ENCODE data around the gene CTRL. TPM values are rescaled to one million over a fixed set of nuclear protein-coding genes. Genes with fewer than 3 reads are reported as not detected.

Gene CTRL
- total and polyA plus RNA-seq, 12 donors = 0.39 to 2.0 (median 0.84) TPM

GRCh38 chr16:67932462-67932840 lies 789 bp upstream of the CTRL start:
- intact Hi-C loops (cut with DNase I) = loop anchor here in 5 of 10 donors (5.0 to 10.0 kb wide), 3 partner anchors 112 to 408 kb away; partner anchors contain the start of gene RIPOR1 (in 3 of the 5)
- DNase-seq (no peak), ATAC-seq (no peak)
- H3K4me1 ChIP-seq = peaks cover 4 to 30% (median 23%) of the 10 kb centered on the region in 9 donors
- H3K27me3 ChIP-seq = no peaks in the 10 kb centered on the region
- TF ChIP-seq, protein P1, sequence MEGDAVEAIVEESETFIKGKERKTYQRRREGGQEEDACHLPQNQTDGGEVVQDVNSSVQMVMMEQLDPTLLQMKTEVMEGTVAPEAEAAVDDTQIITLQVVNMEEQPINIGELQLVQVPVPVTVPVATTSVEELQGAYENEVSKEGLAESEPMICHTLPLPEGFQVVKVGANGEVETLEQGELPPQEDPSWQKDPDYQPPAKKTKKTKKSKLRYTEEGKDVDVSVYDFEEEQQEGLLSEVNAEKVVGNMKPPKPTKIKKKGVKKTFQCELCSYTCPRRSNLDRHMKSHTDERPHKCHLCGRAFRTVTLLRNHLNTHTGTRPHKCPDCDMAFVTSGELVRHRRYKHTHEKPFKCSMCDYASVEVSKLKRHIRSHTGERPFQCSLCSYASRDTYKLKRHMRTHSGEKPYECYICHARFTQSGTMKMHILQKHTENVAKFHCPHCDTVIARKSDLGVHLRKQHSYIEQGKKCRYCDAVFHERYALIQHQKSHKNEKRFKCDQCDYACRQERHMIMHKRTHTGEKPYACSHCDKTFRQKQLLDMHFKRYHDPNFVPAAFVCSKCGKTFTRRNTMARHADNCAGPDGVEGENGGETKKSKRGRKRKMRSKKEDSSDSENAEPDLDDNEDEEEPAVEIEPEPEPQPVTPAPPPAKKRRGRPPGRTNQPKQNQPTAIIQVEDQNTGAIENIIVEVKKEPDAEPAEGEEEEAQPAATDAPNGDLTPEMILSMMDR (IDR thresholded peaks at IDR 0.05) = no peak
- peaks cover 0 to 76% (median 9%) of the 10 kb centered on the region in 9 donors for H3K36me3 ChIP-seq
- no peak overlapping the region for H3K4me3 ChIP-seq
- H3K27ac ChIP-seq = no peak overlapping the region
- 95 to 97% methylated on average over 4 of the region's 4 CpGs for WGBS, 2 donors
- H3K9me3 ChIP-seq = no peaks in the 10 kb centered on the region

DNA sequence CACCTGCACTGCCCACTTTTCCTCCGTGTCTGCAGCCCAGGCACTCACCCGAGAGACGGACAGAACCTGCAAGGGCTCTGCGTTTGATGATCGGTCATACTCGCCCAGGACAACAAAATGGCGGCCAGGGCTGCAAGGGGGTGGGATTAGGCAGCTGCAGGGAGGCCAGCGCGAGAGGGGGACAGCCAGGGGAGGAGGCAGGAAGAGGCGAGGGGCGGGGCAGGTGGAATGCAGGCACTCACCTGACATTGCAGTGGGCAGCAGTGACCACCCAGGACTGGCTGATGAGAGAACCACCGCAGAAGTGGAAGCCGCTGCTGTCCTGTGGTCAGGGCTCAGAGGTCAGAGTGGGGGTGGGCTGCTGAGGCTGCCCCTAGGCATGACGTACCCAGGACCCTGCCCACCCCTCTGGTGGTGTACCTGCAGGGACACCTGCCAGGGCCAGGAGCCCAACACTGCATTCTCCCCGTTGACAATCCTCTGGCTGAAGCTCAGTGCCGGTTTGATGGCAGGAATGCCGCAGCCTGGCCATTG lies 917 bp downstream of the CTRL start:
- H3K36me3 ChIP-seq = peaks cover 0 to 79% (median 10%) of the 10 kb centered on the region in 9 donors

GRCh38 chr16:67930191-67930590 lies 1.5 kb downstream of the CTRL start:
- Histone ChIP-seq H3K4me1 (peaks cover 0 to 36% (median 23%) of the 10 kb centered on the region in 9 donors), H3K27ac (no peak overlapping the region), H3K9me3 (no peaks in the 10 kb centered on the region), H3K36me3 (peaks cover 0 to 76% (median 10%) of the 10 kb centered on the region in 9 donors), H3K4me3 (no peak overlapping the region), H3K27me3 (no peaks in the 10 kb centered on the region)
- DNase-seq (no peak), ATAC-seq (no peak)
- WGBS, 2 donors = 93 to 94% methylated on average over 14 of the region's 14 CpGs
- intact Hi-C loops (cut with DNase I) = loop anchor here in 5 of 10 donors (5.0 to 10.0 kb wide), 3 partner anchors 115 to 405 kb away; partner anchors contain the start of gene RIPOR1 (in 3 of the 5)
- TF ChIP-seq, protein P1 (IDR thresholded peaks at IDR 0.05) = no peak

More for the DNA sequence above, 917 bp downstream of the CTRL start:
- Histone ChIP-seq H3K27ac (no peak overlapping the region), H3K4me1 (peaks cover 0 to 34% (median 25%) of the 10 kb centered on the region in 9 donors), H3K4me3 (no peak overlapping the region), H3K27me3 (no peaks in the 10 kb centered on the region), H3K9me3 (no peaks in the 10 kb centered on the region)
- ATAC-seq = no peak
- TF ChIP-seq, protein P1 (IDR thresholded peaks at IDR 0.05) = no peak
- 94 to 97% methylated on average over 17 of the region's 17 CpGs for WGBS, 2 donors
- intact Hi-C loops (cut with DNase I) = loop anchor here in 5 of 10 donors (5.0 to 10.0 kb wide), 3 partner anchors 114 to 406 kb away; partner anchors contain the start of gene RIPOR1 (in 3 of the 5)
- no peak for DNase-seq

GRCh38 chr16:67928561-67929364 lies 2.9 kb downstream of the CTRL start:
- Histone ChIP-seq H3K4me3 (no peak overlapping the region), H3K36me3 (peaks cover 0 to 68% (median 10%) of the 10 kb centered on the region in 9 donors), H3K4me1 (peaks cover 0 to 39% (median 20%) of the 10 kb centered on the region in 9 donors), H3K9me3 (no peaks in the 10 kb centered on the region), H3K27me3 (no peaks in the 10 kb centered on the region), H3K27ac (peak overlapping the region in 1 of 10 donors; percentile 4)
- 51 to 52% methylated on average over 16 of the region's 16 CpGs for WGBS, 2 donors
- TF ChIP-seq, protein P1 (IDR thresholded peaks at IDR 0.05) = peak; percentile 69 to 91 (median 85)
- DNase-seq (peak; percentile 67 to 78), ATAC-seq (peak; percentile 51 to 77 (median 67))
- intact Hi-C loops (cut with DNase I) = loop anchor here (1.0 to 10.0 kb wide), 12 partner anchors 41 to 256 kb away; partner anchors contain the start of gene NRN1L (in 7 of the 10)

All from heart right ventricle (tissue), 16 donors.